C4-2B (cell line): Measurements from ENCODE around the gene C1R.
"Not testable (repeated sequence)": the region's sequence is repeated elsewhere in the genome, so short reads cannot be mapped to it uniquely, and the experiment has no call there.

ENCODE experiments used
- ZFX ChIP-seq: fragments of 450-650 bp; IDR thresholded peaks from 2 replicates; pipeline ENCODE4 v1.6.1; 2017
- TF ChIP-seq, protein P1 (sequence below): fragments of 450-650 bp; conservative IDR thresholded peaks from 2 replicates; pipeline ENCODE4 v1.5.1; 2017; ENCODE audit warnings: mild to moderate bottlenecking

- TF ChIP-seq, protein P1, sequence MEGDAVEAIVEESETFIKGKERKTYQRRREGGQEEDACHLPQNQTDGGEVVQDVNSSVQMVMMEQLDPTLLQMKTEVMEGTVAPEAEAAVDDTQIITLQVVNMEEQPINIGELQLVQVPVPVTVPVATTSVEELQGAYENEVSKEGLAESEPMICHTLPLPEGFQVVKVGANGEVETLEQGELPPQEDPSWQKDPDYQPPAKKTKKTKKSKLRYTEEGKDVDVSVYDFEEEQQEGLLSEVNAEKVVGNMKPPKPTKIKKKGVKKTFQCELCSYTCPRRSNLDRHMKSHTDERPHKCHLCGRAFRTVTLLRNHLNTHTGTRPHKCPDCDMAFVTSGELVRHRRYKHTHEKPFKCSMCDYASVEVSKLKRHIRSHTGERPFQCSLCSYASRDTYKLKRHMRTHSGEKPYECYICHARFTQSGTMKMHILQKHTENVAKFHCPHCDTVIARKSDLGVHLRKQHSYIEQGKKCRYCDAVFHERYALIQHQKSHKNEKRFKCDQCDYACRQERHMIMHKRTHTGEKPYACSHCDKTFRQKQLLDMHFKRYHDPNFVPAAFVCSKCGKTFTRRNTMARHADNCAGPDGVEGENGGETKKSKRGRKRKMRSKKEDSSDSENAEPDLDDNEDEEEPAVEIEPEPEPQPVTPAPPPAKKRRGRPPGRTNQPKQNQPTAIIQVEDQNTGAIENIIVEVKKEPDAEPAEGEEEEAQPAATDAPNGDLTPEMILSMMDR: not testable (repeated sequence)
- TF ChIP-seq ZFX: not testable (repeated sequence)
These were observed 36.5 kb downstream of the C1R start for GRCh38 chr12:7055736-7056135.
